ENCODE data around the gene GAD2.
"Not testable (repeated sequence)": the region's sequence is repeated elsewhere in the genome, so short reads cannot be mapped to it uniquely, and the experiment has no call there.

Gene GAD2

DNA sequence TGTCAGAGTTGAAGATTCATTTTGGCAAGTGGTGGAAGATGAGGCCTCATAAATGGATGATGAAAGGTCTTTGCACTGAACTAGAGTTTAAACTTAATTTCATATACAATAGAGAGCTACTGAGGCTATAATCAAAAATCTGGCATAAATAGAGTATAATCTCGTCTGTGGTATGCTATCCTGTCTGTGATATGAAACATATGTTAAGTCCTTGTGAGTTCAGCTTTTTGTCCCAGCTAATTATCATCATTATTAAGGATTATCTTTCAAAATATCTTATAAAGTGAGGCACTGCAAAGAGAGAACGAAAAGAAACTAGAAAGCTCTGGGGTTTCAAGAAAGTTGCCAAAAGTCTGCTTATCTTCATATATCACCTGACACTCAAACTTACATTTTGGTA, 83.4 kb downstream of the GAD2 start:
- no peak for DNase-seq
- intact Hi-C loops (cut with DNase I) = no loop called here

DNA sequence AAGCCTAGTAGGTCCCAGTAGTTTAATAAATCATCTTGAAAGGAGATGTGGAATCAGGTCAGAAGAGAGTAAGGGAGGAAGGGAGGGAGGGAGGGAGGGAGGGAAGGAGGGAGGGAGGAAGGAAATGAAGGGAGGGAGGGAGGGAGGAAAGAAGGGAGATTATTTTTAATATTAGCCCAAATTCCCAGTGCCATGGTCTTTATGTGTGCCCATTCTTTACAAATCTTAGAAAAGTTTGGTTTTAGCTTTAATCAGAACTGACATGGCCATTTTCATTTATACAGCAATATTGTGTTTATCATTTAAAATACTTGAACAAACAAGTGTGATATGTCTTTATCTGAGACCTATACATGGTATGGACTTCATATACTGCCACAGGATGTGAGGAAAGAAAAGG, 86.8 kb downstream of the GAD2 start:
- no peak for DNase-seq
- intact Hi-C loops (cut with DNase I) = no loop called here

DNA sequence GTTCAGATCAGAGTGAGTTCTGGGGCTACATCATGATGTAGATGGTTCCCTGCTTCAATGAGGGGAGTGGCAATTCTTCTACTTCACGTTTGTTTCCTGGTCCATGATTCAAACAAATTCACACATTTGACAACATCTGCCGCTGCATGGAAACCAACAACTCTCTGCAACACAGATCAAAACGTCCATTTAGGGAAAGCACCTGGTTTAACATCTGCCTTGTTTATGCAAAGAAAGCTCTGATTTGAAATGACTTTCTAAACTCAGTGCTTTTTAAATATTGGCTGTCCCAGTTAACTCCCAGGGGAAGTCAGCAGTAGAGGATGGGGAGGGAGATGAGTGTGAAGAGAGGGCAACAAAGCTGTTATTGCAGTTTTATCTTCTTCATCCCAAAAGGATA, 93.8 kb downstream of the GAD2 start:
- no peak for DNase-seq
- intact Hi-C loops (cut with DNase I) = no loop called here

- no peak for DNase-seq
- intact Hi-C loops (cut with DNase I) = no loop called here
These were observed 94.9 kb downstream of the GAD2 start for GRCh38 chr10:26311383-26311940.

DNA sequence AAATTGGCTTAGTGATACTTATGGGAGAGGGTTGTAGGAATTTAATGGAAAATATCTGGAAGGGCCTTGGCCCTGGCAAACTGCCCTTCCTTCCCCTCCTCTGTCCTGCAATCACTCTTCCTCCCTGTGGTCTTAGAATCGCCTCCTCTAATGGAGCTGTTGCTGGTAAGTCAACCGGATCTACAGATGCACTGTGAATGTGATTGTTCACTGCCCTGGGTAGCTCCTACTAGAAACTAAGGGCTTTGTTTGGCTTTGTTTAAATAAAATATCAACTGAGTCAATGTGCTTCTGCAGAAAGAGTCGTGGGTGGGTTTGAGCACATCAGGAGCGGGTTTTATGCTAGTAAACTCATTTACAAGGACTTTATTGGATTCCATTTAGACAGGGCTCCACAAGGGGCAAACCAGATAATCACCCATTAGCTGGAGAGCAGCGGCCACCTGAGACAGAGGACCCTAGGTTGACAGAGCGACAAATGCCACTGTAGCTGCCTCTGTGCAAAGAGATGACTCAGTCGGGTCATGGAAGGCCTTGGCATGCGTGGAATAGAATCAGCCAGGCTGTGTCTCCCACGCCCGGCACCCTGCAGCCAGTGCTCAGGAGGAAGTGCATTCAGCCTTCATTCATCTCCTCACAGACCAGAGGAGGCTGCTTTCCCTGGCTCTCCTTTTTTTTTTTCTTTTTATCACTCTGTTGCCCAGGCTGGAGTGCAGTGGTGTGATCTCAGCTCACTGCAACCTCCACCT, 97.9 kb downstream of the GAD2 start:
- intact Hi-C loops (cut with DNase I) = no loop called here
- DNase-seq = no peak

- DNase-seq = no peak
- intact Hi-C loops (cut with DNase I) = no loop called here
These were observed 102.1 kb downstream of the GAD2 start for GRCh38 chr10:26318672-26319071.

DNA sequence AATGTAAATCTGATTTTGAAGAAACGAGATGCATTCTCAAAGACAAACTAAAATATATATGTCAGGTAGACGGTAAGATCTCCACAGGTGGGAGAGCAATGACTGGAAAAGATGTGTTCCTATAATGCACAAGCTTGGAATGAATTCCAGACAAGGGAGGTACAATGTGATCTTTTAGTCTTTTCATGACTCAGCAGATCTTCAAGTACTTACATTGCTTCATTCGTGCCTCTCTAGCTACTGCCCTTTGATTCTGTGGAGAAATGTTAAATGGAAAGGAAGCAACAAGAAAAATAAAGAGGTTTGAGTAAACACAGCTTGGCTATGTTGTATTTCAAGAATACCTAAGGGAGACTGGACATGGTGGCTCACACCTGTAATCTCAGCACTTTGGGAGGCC, 106.6 kb downstream of the GAD2 start:
- no peak for DNase-seq
- intact Hi-C loops (cut with DNase I) = no loop called here

DNA sequence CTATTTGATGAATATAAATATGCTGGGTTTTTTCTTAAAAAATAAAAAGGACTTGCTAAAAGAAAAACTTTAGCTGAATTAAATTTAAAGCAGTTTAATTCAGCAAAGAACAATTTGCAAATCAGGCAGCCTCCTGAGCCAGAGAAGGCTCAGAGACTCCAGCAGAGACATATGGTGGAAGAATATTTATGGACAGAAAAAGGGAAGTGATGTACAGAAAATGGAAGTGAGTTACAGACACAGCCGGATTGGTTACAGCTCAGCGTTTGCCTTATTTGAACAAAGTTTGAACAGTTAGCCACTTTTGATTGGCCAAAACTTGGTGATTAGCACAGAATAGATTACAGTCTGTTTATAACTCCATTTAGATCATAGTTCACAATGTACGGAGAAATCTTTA, 110.3 kb downstream of the GAD2 start:
- intact Hi-C loops (cut with DNase I) = no loop called here

GRCh38 chr10:26327811-26328210, 111.2 kb downstream of the GAD2 start:
- intact Hi-C loops (cut with DNase I) = no loop called here

More for the DNA sequence above, 110.3 kb downstream of the GAD2 start:
- no peak for DNase-seq

GRCh38 chr10:26331371-26331770, 114.8 kb downstream of the GAD2 start:
- intact Hi-C loops (cut with DNase I) = loop anchor here (10.0 kb wide), 1 partner anchor 223 kb away; no protein-coding TSS in a partner anchor

More at GRCh38 chr10:26327811-26328210, 111.2 kb downstream of the GAD2 start:
- no peak for DNase-seq

GRCh38 chr10:26334232-26334931, 117.8 kb downstream of the GAD2 start:
- no peak for DNase-seq
- intact Hi-C loops (cut with DNase I) = loop anchor here (10.0 kb wide), 1 partner anchor 220 kb away; no protein-coding TSS in a partner anchor

More at GRCh38 chr10:26331371-26331770, 114.8 kb downstream of the GAD2 start:
- DNase-seq = no peak

- peak in 28 of 42 donors; percentile 4 to 56 (median 26) for DNase-seq
- intact Hi-C loops (cut with DNase I) = loop anchor here (10.0 kb wide), 1 partner anchor 220 kb away; no protein-coding TSS in a partner anchor
These were observed 118.5 kb downstream of the GAD2 start for GRCh38 chr10:26334932-26335573.

DNA sequence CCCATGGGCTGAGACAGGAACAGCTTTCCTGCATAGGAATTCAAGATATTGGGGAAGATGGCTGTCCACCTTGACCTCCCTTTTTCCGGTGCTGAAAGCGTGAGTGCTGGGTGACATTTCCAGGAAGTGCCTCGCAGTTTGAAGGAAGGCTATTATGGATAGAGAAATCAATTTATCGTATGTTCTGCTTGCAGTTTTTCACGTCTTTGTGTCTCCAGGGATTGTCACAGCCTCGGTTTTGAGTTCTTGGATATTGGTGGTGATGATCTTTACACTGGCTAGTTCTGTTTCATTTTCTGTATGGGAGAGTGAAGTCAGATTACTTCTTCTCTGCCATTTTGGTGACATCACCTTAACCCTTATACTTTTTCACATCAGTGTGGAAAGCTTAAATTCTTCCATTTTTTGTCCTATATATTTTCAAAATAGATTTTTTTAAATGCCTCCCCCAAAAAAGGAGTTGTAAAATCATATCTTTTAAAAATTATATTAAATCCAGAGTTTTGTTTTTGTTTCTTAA, 119.1 kb downstream of the GAD2 start:
- no peak for DNase-seq
- intact Hi-C loops (cut with DNase I) = loop anchor here (10.0 kb wide), 1 partner anchor 219 kb away; no protein-coding TSS in a partner anchor

- no peak for DNase-seq
- intact Hi-C loops (cut with DNase I) = loop anchor here (10.0 kb wide), 1 partner anchor 218 kb away; no protein-coding TSS in a partner anchor
These were observed 120.4 kb downstream of the GAD2 start for GRCh38 chr10:26336979-26337378.

- DNase-seq = no peak
- intact Hi-C loops (cut with DNase I) = no loop called here
These were observed 125.1 kb downstream of the GAD2 start for GRCh38 chr10:26341701-26342100.

DNA sequence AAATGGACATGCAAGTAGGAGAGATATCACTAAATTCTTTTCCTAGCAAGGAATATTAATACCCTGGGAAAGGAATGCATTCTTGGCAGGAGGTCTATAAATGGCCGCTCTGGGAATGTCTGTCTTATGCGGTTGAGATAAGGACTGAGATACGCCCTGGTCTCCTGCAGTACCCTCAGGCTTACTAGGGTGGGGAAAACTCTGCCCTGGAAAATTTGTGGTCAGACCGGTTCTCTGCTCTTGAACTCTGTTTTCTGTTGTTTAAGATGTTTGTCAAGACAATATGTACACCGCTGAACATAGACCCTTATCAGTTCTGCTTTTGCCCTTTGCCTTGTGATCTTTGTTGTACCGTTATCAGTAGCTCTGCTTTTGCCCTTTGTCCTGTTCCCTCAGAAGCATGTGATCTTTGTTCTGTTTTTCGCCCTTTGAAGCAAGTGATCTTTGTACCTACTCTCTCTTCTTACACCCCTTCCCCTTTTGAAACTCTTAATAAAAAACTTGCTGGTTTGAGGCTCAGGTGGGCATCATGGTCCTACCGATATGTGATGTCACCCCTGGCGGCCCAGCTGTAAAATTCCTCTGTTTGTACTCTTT, 132.3 kb downstream of the GAD2 start:
- DNase-seq; intact Hi-C loops (cut with DNase I): not testable (repeated sequence)
